ENCODE measurements around the gene SPDYC.

SPDYC gene

GRCh38 chr11:65221026-65221425, 51.0 kb downstream of the SPDYC start:
- DNase-seq (ENCODE audit: low read depth in 2 of 2, low spot score in 1 of 2): no peak
